ENCODE data around the gene OR2A14. TPM values are rescaled to one million over a fixed set of nuclear protein-coding genes. Genes with fewer than 3 reads are reported as not detected.

OR2A14 gene
- polyA plus RNA-seq, 3 donors = not detected

DNA sequence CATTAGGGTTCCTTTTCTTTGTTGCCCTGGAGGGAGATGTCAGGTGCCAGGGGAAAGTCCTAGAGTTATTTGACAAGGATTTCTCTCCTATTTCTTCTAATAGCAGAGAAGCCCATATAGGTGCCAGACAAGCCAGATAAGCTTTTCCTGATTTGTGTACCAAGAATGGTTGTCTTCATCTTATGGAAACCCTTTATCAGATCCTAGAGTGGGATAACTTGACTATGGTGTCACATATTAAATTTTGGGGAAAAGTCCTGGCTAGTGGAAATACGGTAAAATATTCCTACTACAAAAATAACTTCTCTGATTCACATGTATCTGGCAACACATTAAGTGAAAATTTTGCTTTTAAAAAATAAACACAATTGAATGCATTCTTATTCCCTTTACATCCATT lies 35.7 kb upstream of the OR2A14 start:
- WGBS (ENCODE audit: insufficient coverage) = no CpG with 5 or more reads among the region's 1 CpG
- DNase-seq = no peak
- no peaks in the 10 kb centered on the region for H3K36me3 Mint-ChIP-seq

GRCh38 chr7:144090667-144091066 lies 32.3 kb upstream of the OR2A14 start:
- intact Hi-C loops (cut with micrococcal nuclease) = no loop called here
- Mint-ChIP-seq H3K9me3 (peaks cover 2 to 5% (median 3%) of the 10 kb centered on the region in 7 donors), H3K36me3 (no peaks in the 10 kb centered on the region), H3K27ac (no peak overlapping the region), H3K4me1 (no peaks in the 10 kb centered on the region), H3K27me3 (ENCODE audit: low read depth in 3 of 3) (peaks cover 0 to 5% (median 3%) of the 10 kb centered on the region in 3 donors), H3K4me3 (no peak overlapping the region)
- Histone ChIP-seq H4K20me1 (ENCODE audit: insufficient read depth, low read length) (no peaks in the 10 kb centered on the region), H3K9me3 (replicated peaks in 1 of 2; ENCODE audit: control insufficient read depth in 1 of 2, insufficient read depth in 1 of 2, low read length in 2 of 2) (peaks cover 0 to 6% of the 10 kb centered on the region in 2 donors), H3K4me1 (ENCODE audit: control insufficient read depth in 1 of 2, insufficient read depth in 2 of 2, low read length in 2 of 2) (no peaks in the 10 kb centered on the region), H3K27ac (ENCODE audit: low read depth in 1 of 2, low read length in 2 of 2) (no peak overlapping the region), H3K36me3 (replicated peaks in 1 of 2; ENCODE audit: control insufficient read depth in 1 of 2, insufficient read depth in 2 of 2, low read length in 2 of 2) (no peaks in the 10 kb centered on the region), H3K79me2 (ENCODE audit: insufficient read depth, low read length) (no peaks in the 10 kb centered on the region), H3K4me2 (replicated peaks; ENCODE audit: extremely low read depth, low read length, poor library complexity, severe bottlenecking) (no peak overlapping the region), H3K4me3 (replicated peaks in 1 of 3; ENCODE audit: low read depth in 2 of 3, low read length in 3 of 3) (no peak overlapping the region), H3K9ac (ENCODE audit: insufficient read depth, low read length, poor library complexity, severe bottlenecking) (no peak overlapping the region), H2AFZ (ENCODE audit: insufficient read depth, low read depth, low read length, poor library complexity, severe bottlenecking) (no peak overlapping the region), H3K27me3 (ENCODE audit: control insufficient read depth in 2 of 2, insufficient read depth in 2 of 2, low read length in 2 of 2) (no peaks in the 10 kb centered on the region)
- DNase-seq = no peak
- WGBS (ENCODE audit: insufficient coverage) = no CpG with 5 or more reads among the region's 3 CpGs
- TF ChIP-seq CTCF (IDR thresholded peaks at IDR 0.05) = no peak

More for the DNA sequence above, 35.7 kb upstream of the OR2A14 start:
- peaks cover 0 to 5% (median 2%) of the 10 kb centered on the region in 7 donors for H3K9me3 Mint-ChIP-seq
- H3K9me3 ChIP-seq (replicated peaks in 1 of 2; ENCODE audit: control insufficient read depth in 1 of 2, insufficient read depth in 1 of 2, low read length in 2 of 2) = no peaks in the 10 kb centered on the region
- H3K9ac ChIP-seq (ENCODE audit: insufficient read depth, low read length, poor library complexity, severe bottlenecking) = no peak overlapping the region
- no peaks in the 10 kb centered on the region for H3K79me2 ChIP-seq (ENCODE audit: insufficient read depth, low read length)
- H4K20me1 ChIP-seq (ENCODE audit: insufficient read depth, low read length) = no peaks in the 10 kb centered on the region
- H3K36me3 ChIP-seq (replicated peaks in 1 of 2; ENCODE audit: control insufficient read depth in 1 of 2, insufficient read depth in 2 of 2, low read length in 2 of 2) = no peaks in the 10 kb centered on the region
- H3K27me3 Mint-ChIP-seq (ENCODE audit: low read depth in 3 of 3) = peaks cover 0 to 5% (median 0%) of the 10 kb centered on the region in 3 donors
- no peak overlapping the region for H3K4me3 ChIP-seq (replicated peaks in 1 of 3; ENCODE audit: low read depth in 2 of 3, low read length in 3 of 3)
- H3K4me3 Mint-ChIP-seq = no peak overlapping the region
- no peaks in the 10 kb centered on the region for H3K4me1 Mint-ChIP-seq
- no peaks in the 10 kb centered on the region for H3K27me3 ChIP-seq (ENCODE audit: control insufficient read depth in 2 of 2, insufficient read depth in 2 of 2, low read length in 2 of 2)
- no peaks in the 10 kb centered on the region for H3K4me1 ChIP-seq (ENCODE audit: control insufficient read depth in 1 of 2, insufficient read depth in 2 of 2, low read length in 2 of 2)
- TF ChIP-seq CTCF (IDR thresholded peaks at IDR 0.05) = no peak
- no peak overlapping the region for H3K27ac Mint-ChIP-seq
- no peak overlapping the region for H3K27ac ChIP-seq (ENCODE audit: low read depth in 1 of 2, low read length in 2 of 2)
- intact Hi-C loops (cut with micrococcal nuclease) = no loop called here
- H3K4me2 ChIP-seq (replicated peaks; ENCODE audit: extremely low read depth, low read length, poor library complexity, severe bottlenecking) = no peak overlapping the region
- no peak overlapping the region for H2AFZ ChIP-seq (ENCODE audit: insufficient read depth, low read depth, low read length, poor library complexity, severe bottlenecking)

Data from CD14-positive monocyte (primary cell).